IMR-90 (cell line): ENCODE measurements around the gene CFAP92. TPM values are rescaled to one million over a fixed set of nuclear protein-coding genes. Genes with fewer than 3 reads are reported as not detected.

ENCODE experiments used
- ATAC-seq: fragments of 200-7000 bp; cut with Tn5 transposase; 2 replicates; pipeline ENCODE4 v1.9.1; 2020; ENCODE audit warnings: low read depth, mild to moderate bottlenecking, moderate library complexity
- BruUV-seq: library from RNA; stranded (reverse); fragments of 400-500 nt; replicated peaks from 2 replicates; lab custom pipeline; 2021; lab: Mats Ljungman, UMichigan
- CTCF ChIA-PET: fragments of 300-600 bp; formaldehyde crosslinking; extraction: SDS; loops from one replicate; lab custom pipeline; 2021; ENCODE audit warnings: antibody characterized with exemption; lab: Yijun Ruan, JAX
- POLR2A ChIA-PET: fragments of 300-600 bp; sonication (Branson Sonifier 250); formaldehyde crosslinking; loops from one replicate; lab custom pipeline; 2022; ENCODE audit warnings: antibody characterized with exemption; ENCODE audit not compliant: unreplicated experiment; lab: Charles Lee
- DNase-seq: peaks from one replicate; pipeline ENCODE4 v3.0.0; 2013
- H2AFZ ChIP-seq: replicated peaks from 2 replicates; pipeline ENCODE3; 2013; ENCODE audit warnings: low read length, mild to moderate bottlenecking; ENCODE audit not compliant: poor library complexity
- H2AK5ac ChIP-seq: 2 replicates; pipeline ENCODE4 v1.6.1; 2013; ENCODE audit warnings: low read depth, low read length, inconsistent platforms
- H2AK9ac ChIP-seq: replicated peaks from 2 replicates; pipeline ENCODE3; 2013; ENCODE audit warnings: mild to moderate bottlenecking, low read depth, low read length, moderate library complexity; ENCODE audit not compliant: poor library complexity
- H2BK120ac ChIP-seq: 2 replicates; pipeline ENCODE4 v1.6.1; 2013; ENCODE audit warnings: low read depth, low read length, inconsistent platforms
- H2BK15ac ChIP-seq: 3 replicates; pipeline ENCODE4 v1.6.1; 2013; ENCODE audit warnings: low read depth, low read length, inconsistent platforms
- H2BK20ac ChIP-seq: 2 replicates; pipeline ENCODE4 v1.6.1; 2013; ENCODE audit warnings: low read depth, mild to moderate bottlenecking, inconsistent platforms, low read length, moderate library complexity
- H2BK5ac ChIP-seq: 2 replicates; pipeline ENCODE4 v1.6.1; 2013; ENCODE audit warnings: mild to moderate bottlenecking, low read depth, low read length, inconsistent platforms; ENCODE audit not compliant: poor library complexity, severe bottlenecking
- H3K14ac ChIP-seq: replicated peaks from 2 replicates; pipeline ENCODE4 v1.6.1; 2013; ENCODE audit warnings: low read depth, low read length, inconsistent platforms
- H3K18ac ChIP-seq: 2 replicates; pipeline ENCODE4 v1.6.1; 2013; ENCODE audit warnings: low read depth, low read length, control low read depth
- H3K23ac ChIP-seq: 2 replicates; pipeline ENCODE4 v1.6.1; 2013; ENCODE audit warnings: low read depth, low read length, inconsistent platforms
- H3K27ac ChIP-seq: 2 replicates; pipeline ENCODE4 v1.5.1; 2013; ENCODE audit warnings: mild to moderate bottlenecking, control low read depth, low read length; ENCODE audit not compliant: insufficient read depth
- H3K27me3 ChIP-seq: 2 replicates; pipeline ENCODE4 v1.6.1; 2013; ENCODE audit warnings: low read length; ENCODE audit not compliant: control insufficient read depth, insufficient read depth
- H3K36me3 ChIP-seq: 2 replicates; pipeline ENCODE4 v1.6.1; 2013; ENCODE audit warnings: low read length, mixed read lengths; ENCODE audit not compliant: control insufficient read depth, insufficient read depth
- H3K4ac ChIP-seq: 2 replicates; pipeline ENCODE4 v1.6.1; 2013; ENCODE audit warnings: low read depth, low read length, inconsistent platforms
- H3K4me1 ChIP-seq: 2 replicates; pipeline ENCODE4 v1.6.1; 2013; ENCODE audit warnings: low read length, mixed read lengths; ENCODE audit not compliant: control insufficient read depth, insufficient read depth
- H3K4me2 ChIP-seq: 2 replicates; pipeline ENCODE4 v1.6.1; 2013; ENCODE audit warnings: low read depth, mild to moderate bottlenecking, control low read depth, low read length, moderate library complexity
- H3K4me3 ChIP-seq: 2 replicates; pipeline ENCODE4 v1.5.1; 2013; ENCODE audit warnings: low read depth, mild to moderate bottlenecking, control low read depth, low read length, moderate library complexity; ENCODE audit not compliant: insufficient read depth
- H3K56ac ChIP-seq: 2 replicates; pipeline ENCODE4 v1.6.1; 2013; ENCODE audit warnings: low read length, inconsistent platforms; ENCODE audit not compliant: insufficient read depth; ENCODE audit errors: extremely low read depth
- H3K79me1 ChIP-seq, 2 experiments: 2 replicates each; pipeline ENCODE4 v1.6.1; 2013; ENCODE audit warnings: low read length in 2 of 2, inconsistent platforms in 1 of 2, low read depth in 1 of 2
- H3K9ac ChIP-seq: 2 replicates; pipeline ENCODE4 v1.6.1; 2013; ENCODE audit warnings: low read depth, low read length, control low read depth
- H3K9me1 ChIP-seq: 2 replicates; pipeline ENCODE4 v1.6.1; 2013; ENCODE audit warnings: low read length, inconsistent platforms; ENCODE audit not compliant: insufficient read depth
- H3K9me3 ChIP-seq: 2 replicates; pipeline ENCODE4 v1.6.1; 2013; ENCODE audit warnings: low read length; ENCODE audit not compliant: control insufficient read depth, insufficient read depth
- H4K20me1 ChIP-seq: 2 replicates; pipeline ENCODE4 v1.6.1; 2013; ENCODE audit warnings: low read length, inconsistent platforms; ENCODE audit not compliant: insufficient read depth
- H4K5ac ChIP-seq: 2 replicates; pipeline ENCODE4 v1.6.1; 2013; ENCODE audit warnings: mild to moderate bottlenecking, low read depth, low read length, control low read depth
- H4K8ac ChIP-seq, 2 experiments: 2 replicates each; pipeline ENCODE4 v1.6.1; 2013; ENCODE audit warnings: low read depth in 2 of 2, low read length in 2 of 2, control low read depth in 1 of 2, inconsistent platforms in 1 of 2
- H4K91ac ChIP-seq: 2 replicates; pipeline ENCODE4 v1.6.1; 2013; ENCODE audit warnings: low read depth, low read length, inconsistent platforms; ENCODE audit not compliant: insufficient read depth
- CHD1 ChIP-seq: IDR thresholded peaks from 2 replicates; pipeline ENCODE4 v1.6.1; 2012; ENCODE audit warnings: low read depth, low read length, improper control_type of control experiment
- ELK1 ChIP-seq: fragments of 150-350 bp; IDR thresholded peaks from 2 replicates; pipeline ENCODE4 v1.6.1; 2016; ENCODE audit warnings: low read depth, mild to moderate bottlenecking, low read length, moderate library complexity, borderline replicate concordance
- MAFK ChIP-seq: IDR thresholded peaks from 2 replicates; pipeline ENCODE4 v1.6.1; 2012; ENCODE audit warnings: low read depth, low read length, improper control_type of control experiment
- SMC3 ChIP-seq: fragments of 150-350 bp; IDR thresholded peaks from 2 replicates; pipeline ENCODE4 v1.6.1; 2016; ENCODE audit warnings: low read depth, mild to moderate bottlenecking, antibody characterized with exemption, low read length, moderate library complexity
- WGBS, 2 experiments: methylation state at CpG; one replicate each; pipeline versions ENCODE4 v1.1.5 to v1.1.7; 2013; ENCODE audit warnings: missing lambda C conversion rate in 2 of 2; ENCODE audit not compliant: insufficient read length in 1 of 2; ENCODE audit errors: extremely low coverage in 2 of 2; 5-methylcytosine and 5-hydroxymethylcytosine counted together
- dilution Hi-C: fragments of 300-500 bp; cut with HindIII; formaldehyde crosslinking; loops from one replicate; pipeline ENCODE4 v1.14.3; 2018; ENCODE audit warnings: low sequenced_read_pairs; ENCODE audit not compliant: unreplicated experiment
- in situ Hi-C: fragments of 300-500 bp; cut with MboI; formaldehyde crosslinking; loops from 3 replicates; pipeline ENCODE4 v1.14.3; 2019; ENCODE audit warnings: low sequenced_read_pairs, inconsistent platforms, mixed read lengths
- intact Hi-C: fragments of 100-400 bp; cut with micrococcal nuclease; formaldehyde crosslinking; loops from 2 replicates; pipeline ENCODE4 v1.10.0; 2022
- polyA plus RNA-seq, 3 experiments: library from polyadenylated mRNA; depleted of rRNA; stranded (reverse); fragments of >200 nt; gene quantifications; 2 replicates each; pipeline ENCODE4 v1.2.3, GENCODE V29; 2012; ENCODE audit warnings: low replicate concordance in 1 of 3
- total RNA-seq: library from RNA; depleted of rRNA; stranded (reverse); fragments of >200 nt; gene quantifications from 2 replicates; pipeline ENCODE4 v1.2.3, GENCODE V29; 2012

Gene CFAP92
- total and polyA plus RNA-seq, 2 of the 4 experiments (the other 2 are of a cell fraction) = not detected

GRCh38 chr3:128919988-128920387 lies 73.9 kb downstream of the CFAP92 start:
- CTCF ChIA-PET = no interaction called here
- no CpG with 5 or more reads among the region's 1 CpG for WGBS, 2 experiments

More at GRCh38 chr3:128919988-128920387, 73.9 kb downstream of the CFAP92 start:
- Histone ChIP-seq H3K18ac (no peak overlapping the region), H3K14ac (no peak overlapping the region), H3K56ac (no peak overlapping the region), H2BK5ac (no peak overlapping the region), H3K23ac (no peak overlapping the region), H2BK20ac (no peak overlapping the region), H3K9me3 (peaks cover 28% of the 10 kb centered on the region), H2AK9ac (no peak overlapping the region), H2AK5ac (no peak overlapping the region), H3K9me1 (no peaks in the 10 kb centered on the region), H4K8ac (no peak overlapping the region), H3K27me3 (no peaks in the 10 kb centered on the region), H4K20me1 (no peaks in the 10 kb centered on the region), H2AFZ (no peak overlapping the region), H3K27ac (no peak overlapping the region), H4K5ac (no peak overlapping the region), H3K4me3 (no peak overlapping the region), H3K36me3 (peaks cover 10% of the 10 kb centered on the region), H3K4me1 (no peaks in the 10 kb centered on the region), H3K4me2 (no peak overlapping the region), H2BK120ac (no peak overlapping the region), H2BK15ac (no peak overlapping the region), H3K9ac (no peak overlapping the region), H3K79me1 (no peaks in the 10 kb centered on the region), H4K91ac (no peak overlapping the region), H3K4ac (no peak overlapping the region)
- BruUV-seq = no TSS peak
- in situ Hi-C loops (no loop called here), dilution Hi-C loops (no loop called here), intact Hi-C loops (no loop called here)
- no peak for TF ChIP-seq ELK1
- TF ChIP-seq MAFK = no peak
- no peak for TF ChIP-seq SMC3
- TF ChIP-seq CHD1 = no peak
- POLR2A ChIA-PET = no interaction called here
- no peak for ATAC-seq
- DNase-seq = no peak
